Astrocyte of the cerebellum (primary cell): ENCODE results near the gene OR13C2.

ENCODE experiments used
- DNase-seq: peaks from one replicate; pipeline ENCODE4 v3.0.0-alpha.2; 2011; ENCODE audit warnings: low read depth
- H3K4me3 ChIP-seq: 2 replicates; pipeline ENCODE4 v1.5.1; 2011; ENCODE audit warnings: mild to moderate bottlenecking, low read depth, low read length, moderate library complexity
- in situ Hi-C: cut with HindIII; loops from 2 replicates; pipeline ENCODE4 v1.10.0; 2017; ENCODE audit warnings: low sequenced_read_pairs
- TF ChIP-seq, protein P1 (sequence below): IDR thresholded peaks from 2 replicates; pipeline ENCODE4 v1.5.1; 2012; ENCODE audit warnings: low read length, low read depth, moderate library complexity, mild to moderate bottlenecking; ENCODE audit errors: missing control alignments

The OR13C2 gene

GRCh38 chr9:104555521-104555920 is 49.9 kb downstream of the OR13C2 start:
- no peak overlapping the region for H3K4me3 ChIP-seq
- in situ Hi-C loops, result no loop called here
- DNase-seq, result no peak
- TF ChIP-seq, protein P1, sequence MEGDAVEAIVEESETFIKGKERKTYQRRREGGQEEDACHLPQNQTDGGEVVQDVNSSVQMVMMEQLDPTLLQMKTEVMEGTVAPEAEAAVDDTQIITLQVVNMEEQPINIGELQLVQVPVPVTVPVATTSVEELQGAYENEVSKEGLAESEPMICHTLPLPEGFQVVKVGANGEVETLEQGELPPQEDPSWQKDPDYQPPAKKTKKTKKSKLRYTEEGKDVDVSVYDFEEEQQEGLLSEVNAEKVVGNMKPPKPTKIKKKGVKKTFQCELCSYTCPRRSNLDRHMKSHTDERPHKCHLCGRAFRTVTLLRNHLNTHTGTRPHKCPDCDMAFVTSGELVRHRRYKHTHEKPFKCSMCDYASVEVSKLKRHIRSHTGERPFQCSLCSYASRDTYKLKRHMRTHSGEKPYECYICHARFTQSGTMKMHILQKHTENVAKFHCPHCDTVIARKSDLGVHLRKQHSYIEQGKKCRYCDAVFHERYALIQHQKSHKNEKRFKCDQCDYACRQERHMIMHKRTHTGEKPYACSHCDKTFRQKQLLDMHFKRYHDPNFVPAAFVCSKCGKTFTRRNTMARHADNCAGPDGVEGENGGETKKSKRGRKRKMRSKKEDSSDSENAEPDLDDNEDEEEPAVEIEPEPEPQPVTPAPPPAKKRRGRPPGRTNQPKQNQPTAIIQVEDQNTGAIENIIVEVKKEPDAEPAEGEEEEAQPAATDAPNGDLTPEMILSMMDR, result no peak
